GM10847 (cell line): ENCODE results near the gene BCKDHA.

Experiments used
- POLR2A ChIP-seq: IDR thresholded peaks from 2 replicates; pipeline ENCODE4 v1.6.1; 2011; ENCODE audit not compliant: insufficient read length; ENCODE audit errors: extremely low read depth

Gene BCKDHA

DNA sequence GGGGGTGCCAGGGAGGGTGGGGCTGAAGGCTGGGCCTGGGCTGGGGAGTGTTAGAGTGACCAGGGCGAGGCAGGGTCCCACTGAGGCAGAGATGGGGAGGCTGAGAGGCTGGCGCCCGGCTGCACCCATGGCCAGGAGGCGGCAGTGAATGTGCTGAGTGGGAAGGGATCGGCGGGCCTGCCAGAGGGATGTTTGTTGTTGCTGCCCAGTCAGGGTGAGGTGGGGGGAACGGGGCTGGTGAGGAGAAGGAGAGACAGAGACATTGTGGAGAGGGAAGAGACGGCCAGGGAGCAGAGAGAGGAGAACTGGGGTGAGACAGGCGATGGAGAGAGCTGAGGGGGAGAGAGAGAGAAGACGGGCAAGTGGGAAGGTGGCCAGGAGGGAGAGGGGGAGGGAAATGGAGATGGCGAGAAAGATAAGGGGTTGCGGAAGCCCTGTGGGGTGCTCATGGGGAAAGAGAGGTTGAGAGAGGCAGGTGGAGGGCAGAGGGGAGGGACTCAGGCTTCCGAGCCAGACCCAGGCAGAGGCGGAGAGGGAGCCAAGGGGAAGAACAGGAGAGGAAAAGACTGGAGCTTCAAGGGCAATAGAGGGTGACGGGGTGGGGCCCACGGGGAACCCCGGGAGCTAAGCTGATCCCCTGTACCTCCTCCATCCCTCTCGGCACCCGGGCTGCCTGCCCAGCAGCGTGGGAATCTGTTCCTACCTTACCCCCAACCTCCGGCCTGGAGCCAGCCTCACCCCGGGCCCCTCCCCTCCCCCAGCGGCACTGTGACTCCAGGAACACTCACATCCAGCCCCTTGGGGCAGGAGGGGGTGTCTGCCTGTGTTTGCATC lies 30.2 kb downstream of the BCKDHA start:
- TF ChIP-seq POLR2A: no peak

DNA sequence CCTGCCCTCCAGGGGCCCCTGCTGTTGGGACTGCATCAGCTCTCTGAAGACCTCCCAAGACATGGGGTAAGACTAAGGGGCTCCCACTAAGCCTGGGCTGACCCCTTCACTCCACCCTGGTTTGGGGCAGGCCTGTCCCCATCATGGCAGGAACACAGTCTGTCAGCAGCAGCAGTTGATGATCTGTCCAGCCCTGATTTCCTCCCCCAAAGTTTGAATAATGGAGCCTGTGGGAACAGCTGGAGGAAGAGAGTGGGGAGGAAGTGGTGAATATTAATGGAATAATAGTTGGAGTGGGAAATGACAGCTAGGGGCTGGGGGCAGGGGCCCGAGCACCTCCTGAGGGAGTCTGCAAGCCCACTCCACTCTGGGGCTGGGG lies 30.9 kb downstream of the BCKDHA start:
- no peak for TF ChIP-seq POLR2A

DNA sequence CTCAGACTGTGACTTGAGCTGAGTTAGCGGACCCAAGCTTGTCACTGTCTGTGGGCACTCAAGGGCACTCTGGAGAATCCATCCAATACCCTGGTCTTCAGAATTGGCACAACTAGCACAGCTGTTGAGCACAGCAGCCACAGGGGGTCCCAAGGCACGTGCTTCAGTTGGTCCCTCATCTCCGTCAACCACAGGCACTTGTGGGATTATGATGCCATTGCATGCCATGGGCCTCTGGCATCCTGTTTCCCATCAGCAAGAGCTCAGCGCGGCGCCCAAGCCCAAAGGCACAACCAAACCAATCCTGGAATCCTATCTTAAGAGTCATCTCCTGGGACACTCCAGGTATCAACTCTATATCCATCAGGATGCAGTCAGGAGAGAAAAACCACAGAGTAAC lies 33.3 kb downstream of the BCKDHA start:
- no peak for TF ChIP-seq POLR2A

DNA sequence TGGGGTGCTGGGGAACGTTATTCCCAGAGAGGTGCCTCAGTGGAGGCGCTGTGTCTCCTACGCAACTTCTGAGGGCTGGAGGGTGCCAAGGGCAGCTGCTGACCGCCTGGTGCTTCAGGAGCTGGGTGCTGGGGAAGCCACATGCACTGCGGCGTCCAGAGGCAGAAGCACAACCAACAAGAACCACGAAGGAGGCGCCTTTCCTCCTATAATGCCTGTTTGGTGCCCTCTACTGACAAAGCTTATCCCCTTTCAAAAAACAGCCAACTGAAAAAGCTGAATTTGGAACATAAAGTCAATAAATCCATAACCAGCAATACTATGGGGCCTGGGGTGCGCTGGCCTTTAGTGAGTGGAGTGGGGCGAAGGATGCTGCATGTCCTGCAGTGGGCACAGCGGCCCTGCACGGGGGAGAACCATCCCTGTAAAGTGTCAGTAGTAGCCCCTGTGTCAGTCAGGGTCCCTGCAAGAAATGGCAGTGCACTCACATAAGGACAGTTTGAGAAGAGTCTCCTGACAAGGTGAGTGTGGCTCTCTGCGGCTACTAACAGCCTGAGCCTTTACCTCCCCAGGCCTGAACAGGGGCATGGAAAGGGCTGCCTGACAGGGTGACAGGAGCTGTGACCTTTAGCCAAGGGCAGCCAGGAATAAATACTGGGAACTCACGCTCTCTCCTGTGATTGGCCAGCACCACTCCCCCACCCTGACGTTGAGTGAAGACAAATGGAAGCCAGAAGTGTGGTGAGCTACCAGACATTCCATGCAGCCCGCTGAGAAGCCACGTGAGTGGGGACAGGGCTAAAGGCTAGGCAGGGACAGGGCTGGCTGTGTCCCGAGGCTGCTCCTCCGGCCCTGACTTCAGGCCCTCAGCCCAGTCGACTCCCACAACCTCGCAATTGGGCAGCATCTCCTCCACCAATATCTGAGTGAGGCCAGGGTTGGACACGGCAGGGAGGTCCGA lies 34.1 kb downstream of the BCKDHA start:
- TF ChIP-seq POLR2A: no peak

DNA sequence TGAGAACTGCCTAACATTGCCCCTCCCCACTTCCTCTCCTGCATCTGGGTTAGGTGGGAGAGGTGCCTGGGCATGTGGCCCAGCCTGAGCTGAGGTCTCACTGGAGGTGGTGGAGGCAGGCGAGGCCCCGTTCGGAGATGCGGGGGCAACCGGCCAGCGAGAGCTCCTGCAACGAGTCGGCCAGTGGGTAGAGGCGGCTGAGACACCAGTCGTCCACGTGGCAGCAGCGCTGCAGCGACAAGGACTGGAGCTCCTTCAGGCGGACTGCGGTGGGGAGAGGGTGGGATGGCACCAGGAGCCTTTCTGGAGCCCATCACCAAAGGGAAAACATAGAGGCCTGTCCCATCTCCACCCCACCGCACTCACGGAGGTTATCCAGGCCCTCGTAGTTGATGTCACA lies 35.6 kb downstream of the BCKDHA start:
- TF ChIP-seq POLR2A: no peak

DNA sequence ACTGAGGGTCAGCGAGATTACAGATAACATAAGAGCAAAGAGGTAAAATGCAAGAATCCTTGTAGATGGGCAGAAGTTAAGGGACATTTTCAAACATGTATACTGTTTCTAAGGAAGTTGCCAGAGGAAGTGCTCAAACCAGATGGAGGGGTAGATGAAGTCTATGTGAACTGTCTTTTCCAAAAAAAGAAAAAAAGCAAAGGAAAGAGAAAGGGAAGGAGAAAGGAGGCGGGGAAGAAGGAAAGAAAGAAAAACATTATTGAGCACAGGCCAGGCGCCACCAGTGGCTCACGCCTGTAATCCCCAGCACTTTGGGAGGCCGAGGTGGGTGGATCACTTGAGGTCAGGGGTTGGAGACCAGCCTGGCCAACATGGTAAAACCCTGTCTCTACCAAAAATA lies 36.8 kb downstream of the BCKDHA start:
- no peak for TF ChIP-seq POLR2A

DNA sequence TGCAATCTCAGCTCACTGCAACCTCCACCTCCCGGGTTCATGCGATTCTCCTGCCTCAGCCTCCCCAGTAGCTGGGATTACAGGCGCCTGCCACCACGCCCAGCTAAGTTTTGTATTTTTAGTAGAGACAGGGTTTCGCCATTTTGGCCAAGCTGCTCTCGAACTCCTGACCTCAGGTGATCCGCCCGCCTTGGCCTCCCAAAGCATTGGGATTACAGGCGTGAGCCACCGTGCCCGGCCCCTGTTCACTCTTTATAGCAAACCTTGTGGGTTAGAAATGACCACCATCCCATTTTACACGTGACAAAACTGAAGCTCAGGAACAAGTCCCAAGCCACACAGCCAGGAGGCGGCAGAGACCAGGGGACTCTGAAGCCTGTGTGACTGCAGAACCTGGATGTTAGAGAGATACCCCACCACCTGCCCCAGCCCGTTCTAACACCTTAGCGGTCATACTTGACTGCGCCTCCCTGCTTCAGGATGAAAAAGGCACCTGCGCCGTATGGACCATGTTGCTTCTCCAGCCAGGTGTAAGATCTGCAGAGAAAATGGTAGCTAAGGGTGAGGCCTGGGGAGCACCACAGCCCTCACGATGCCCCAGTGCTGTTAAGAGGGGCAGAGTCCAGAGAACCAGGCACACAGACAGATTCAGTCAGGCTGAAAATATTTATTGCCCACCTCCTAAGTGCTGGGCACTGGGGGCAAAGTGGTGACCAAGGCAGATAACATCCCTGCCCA lies 38.5 kb downstream of the BCKDHA start:
- no peak for TF ChIP-seq POLR2A

DNA sequence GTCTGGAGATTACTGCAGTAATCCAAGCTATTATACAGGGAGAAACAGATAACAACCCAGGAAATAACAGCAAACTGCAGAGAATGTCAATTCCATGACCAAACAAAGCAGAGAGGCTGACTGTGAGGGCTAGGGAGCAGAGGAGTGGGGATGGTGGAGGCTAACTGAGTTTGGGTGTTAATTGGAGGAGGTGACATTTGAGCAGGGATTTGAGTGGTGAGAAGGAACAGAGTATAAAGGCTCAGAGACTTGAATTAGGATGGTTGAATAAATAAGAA lies 39.0 kb downstream of the BCKDHA start:
- no peak for TF ChIP-seq POLR2A

DNA sequence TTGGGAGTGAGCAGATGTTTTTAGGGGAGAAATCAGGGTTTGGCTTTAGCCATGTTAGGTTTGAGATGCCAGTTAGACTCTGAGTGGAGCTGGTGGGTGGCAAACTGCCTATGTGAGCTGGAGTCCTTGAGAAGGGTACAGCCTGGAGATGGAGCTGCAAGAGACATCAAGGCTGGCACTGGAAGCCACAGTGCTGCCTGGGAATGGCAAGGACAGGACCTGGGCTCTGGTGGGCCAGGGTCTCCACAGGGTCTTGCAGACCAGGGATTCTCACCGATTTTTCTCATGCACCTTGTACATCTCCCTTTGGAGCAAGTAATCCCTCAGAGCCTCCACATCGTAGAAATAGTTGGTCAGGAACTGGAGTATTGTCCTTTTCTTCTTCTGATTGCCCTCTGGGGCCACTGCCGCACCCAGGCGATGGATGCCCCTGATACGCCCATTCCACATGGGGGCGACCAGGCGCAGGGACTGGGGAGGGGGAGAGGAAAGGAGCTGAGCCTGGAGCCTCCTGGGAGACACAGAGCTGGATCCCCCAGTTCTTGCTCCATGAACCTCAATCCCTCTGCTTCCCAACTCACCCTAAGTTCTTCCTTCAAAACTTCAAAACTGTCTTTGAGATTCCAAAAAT lies 40.4 kb downstream of the BCKDHA start:
- TF ChIP-seq POLR2A: no peak

DNA sequence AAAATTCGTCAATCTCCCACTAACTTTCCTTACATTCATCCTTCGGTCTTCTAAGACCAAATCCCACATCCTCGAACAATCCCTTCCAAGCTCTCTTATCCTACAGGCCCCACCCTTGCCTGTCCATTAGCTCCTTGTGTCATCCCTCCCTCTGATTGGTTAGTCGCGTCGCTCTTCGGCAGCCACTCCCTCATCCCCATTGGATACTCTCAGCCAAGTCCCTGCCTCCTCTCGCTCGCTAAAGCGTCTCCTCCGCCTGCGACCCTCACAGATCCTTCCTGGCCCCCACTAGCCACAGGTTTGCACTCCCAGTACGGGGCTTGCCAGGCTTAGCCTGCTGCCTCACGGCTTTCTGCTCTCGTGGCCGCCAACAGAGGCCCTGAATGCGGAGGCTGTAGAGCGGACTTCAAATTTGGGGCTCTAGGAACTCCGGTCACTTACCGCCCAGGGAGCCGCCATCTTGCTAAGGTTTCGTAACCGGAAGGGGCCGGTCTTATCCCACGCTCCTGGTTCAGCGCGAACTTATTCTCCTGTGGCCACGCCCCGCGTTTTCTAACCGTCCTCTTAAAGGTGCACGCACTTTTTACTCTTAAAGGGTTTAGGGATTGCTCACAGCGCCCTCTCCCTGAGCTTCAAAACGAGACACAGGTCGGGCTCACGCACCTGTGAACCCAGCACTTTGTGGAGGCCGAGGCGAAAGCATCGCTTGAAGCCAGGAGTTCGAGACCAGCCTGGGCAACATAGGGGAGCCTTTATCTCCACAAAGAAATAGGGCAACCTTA lies 42.0 kb downstream of the BCKDHA start, which contains the start of gene DMAC2:
TSS of gene DMAC2 (minus strand) at position 472 of the 782 bp plus-strand sequence. CDS start at position 459, 13 bp downstream.
- peak; percentile 52 for TF ChIP-seq POLR2A

DNA sequence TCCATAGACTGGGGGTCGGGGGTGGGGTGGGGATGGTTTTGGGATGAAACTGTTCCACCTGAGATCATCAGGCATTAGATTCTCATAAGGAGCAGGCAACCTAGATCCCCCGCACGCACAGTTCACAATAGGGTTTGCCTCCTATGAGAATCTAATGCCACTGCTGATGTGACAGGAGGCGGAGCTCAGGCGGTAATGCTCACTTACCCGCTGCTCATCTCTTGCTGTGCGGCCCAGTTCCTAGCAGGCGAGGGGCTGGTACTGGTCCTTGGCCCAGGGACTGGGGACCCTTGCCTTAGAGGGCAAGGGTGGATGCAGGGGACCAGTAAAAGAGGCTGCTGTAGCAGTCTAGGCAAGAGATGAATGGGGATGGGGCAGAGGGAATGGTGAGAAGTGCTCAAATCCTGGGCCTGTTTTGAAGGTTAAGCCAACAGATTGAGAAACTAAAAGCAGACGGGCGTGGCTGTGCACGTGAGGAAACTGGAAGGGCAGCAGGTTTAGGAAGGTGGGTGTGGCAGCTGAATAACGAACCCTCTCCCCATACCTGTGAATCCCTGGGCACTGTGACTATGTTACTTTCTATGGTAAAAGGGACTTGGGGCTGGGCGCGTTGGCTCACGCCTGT lies 43.8 kb downstream of the BCKDHA start:
- TF ChIP-seq POLR2A: no peak

DNA sequence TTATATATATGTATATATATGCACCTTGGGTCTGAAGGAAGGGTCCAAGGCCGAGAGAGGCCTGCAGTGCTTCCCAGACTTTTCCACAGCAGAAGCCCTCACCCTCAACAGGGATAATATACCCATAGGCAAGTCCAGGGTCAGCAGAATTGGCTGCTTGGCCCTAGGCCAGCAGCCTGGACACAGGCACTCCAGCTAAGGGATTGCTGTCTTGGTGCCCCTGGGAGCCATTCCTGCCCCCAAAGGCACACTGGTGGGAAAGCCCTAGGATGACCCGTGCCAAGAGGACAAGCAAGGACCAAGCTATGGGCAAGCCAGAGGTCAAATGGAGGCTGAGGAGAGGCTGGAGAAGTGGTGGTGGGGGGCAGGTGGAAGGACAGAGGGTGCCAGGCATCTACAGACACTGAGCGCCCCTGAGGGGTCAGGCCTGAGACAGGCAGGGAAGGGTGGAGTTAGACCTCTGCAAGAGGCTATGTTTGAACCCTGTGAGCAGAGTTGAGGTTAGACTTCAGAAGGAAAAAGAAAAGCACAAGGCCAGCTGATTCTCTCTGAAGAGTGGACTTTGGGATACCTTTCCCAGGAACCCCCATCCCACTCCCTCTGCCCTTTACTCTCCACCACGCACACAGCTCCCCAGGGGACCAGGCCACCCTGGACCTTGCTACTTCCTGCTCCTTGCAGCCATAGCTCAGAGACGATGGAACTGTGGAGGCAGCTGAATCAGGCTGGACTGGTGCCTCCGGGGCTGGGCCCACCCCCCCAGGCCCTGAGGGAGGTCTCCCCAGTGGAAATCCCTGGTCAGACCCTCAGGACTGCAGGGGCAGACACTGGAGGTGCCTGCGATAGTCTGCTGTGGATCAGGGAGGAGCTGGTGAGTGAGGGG lies 45.1 kb downstream of the BCKDHA start, which contains the start of gene ERICH4:
TSS of gene ERICH4 (plus strand) at position 684 of the 883 bp plus-strand sequence. CDS start at position 698, 14 bp downstream.
- no peak for TF ChIP-seq POLR2A

DNA sequence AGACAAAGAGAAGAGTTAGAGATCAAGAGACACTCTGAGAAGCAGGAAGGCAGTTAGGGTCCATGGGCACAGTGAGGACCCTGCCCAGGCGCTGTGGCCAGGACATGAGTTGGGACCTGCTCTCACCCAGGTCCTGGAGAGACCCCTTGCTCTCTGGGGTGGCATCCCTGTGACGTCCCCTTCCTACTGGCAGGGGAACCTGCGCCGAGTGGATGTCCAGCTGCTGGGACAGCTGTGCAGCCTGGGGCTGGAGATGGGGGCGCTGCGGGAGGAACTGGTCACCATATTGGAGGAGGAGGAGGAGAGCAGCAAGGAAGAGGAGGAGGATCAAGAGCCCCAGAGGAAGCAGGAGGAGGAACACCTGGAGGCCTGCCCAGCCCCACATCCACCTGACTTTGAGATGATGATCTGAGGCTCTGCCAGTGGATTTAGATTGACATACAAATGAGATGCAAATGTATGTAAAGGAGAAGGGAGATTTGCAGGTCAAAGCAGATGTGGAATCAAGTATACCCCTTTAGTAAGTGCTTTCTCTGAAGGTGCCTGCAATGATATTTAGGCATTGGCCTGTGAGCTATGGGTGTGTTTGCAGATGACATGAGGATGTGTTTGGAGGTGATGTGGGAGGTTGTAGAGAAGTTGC lies 46.3 kb downstream of the BCKDHA start:
- TF ChIP-seq POLR2A: no peak

DNA sequence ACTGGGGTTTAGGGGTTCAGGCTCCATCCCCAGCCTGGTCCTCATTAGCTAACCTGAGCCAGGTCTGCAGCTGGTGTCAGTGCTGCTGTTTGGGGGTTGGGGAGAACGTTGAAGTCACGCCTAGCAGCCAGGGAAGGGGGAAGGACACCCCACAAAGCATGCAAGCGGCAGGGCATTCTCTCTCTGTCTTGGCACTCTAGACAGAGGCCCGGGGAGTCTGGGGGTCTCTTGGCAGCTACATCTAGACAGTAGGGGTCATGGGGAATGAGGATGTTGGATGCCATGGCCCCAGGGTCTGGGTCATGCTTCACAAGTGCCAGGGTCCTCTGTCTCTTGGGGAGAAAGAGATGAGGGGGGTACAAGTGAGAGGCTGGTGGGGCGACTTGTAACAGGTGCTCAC lies 48.0 kb downstream of the BCKDHA start:
- no peak for TF ChIP-seq POLR2A
